Caki2 (cell line): ENCODE results near the gene ABCC3. TPM values are rescaled to one million over a fixed set of nuclear protein-coding genes. Genes with fewer than 3 reads are reported as not detected.
A peak's percentile ranks its signal among the peaks of the same experiment; 100 is the strongest.

Experiments used
- DNase-seq: peaks from one replicate; pipeline ENCODE4 v3.0.0-alpha.2; 2015; ENCODE audit warnings: low read depth
- in situ Hi-C: cut with HindIII; loops from 2 replicates; pipeline ENCODE4 v1.10.0; 2016; ENCODE audit warnings: low sequenced_read_pairs, low pct_unique_long_range_greater_than_20kb, mixed read lengths
- total RNA-seq: library from RNA; depleted of rRNA; stranded (reverse); fragments of >200 nt; shearing (Covaris generic); gene quantifications from 2 replicates; pipeline ENCODE4 v1.2.3, GENCODE V29; 2014; ENCODE audit warnings: low replicate concordance

ABCC3 gene
- total RNA-seq, 1 experiment from 2014 or later = 67.8 TPM

DNA sequence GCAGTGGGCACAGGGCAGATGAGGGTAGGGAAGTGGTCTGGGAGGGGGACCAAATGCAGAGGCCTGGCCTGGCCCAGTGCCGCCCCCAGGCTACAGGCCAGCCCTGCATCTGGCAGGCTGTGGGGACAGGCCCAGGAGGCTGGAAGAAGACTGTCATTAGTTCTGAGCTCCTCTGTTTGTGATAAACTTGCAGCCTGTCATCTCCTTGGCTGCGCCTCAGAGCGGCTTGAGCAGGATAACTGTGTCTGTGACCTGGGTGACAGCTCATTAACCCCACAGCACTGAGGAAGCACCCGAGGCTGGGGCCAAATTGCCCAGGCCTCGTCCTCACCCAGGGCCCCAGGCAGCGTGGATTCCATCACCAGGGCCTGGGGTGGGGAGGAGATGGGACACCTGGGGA lies 23.9 kb downstream of the ABCC3 start:
- no peak for DNase-seq
- in situ Hi-C loops = no loop called here

DNA sequence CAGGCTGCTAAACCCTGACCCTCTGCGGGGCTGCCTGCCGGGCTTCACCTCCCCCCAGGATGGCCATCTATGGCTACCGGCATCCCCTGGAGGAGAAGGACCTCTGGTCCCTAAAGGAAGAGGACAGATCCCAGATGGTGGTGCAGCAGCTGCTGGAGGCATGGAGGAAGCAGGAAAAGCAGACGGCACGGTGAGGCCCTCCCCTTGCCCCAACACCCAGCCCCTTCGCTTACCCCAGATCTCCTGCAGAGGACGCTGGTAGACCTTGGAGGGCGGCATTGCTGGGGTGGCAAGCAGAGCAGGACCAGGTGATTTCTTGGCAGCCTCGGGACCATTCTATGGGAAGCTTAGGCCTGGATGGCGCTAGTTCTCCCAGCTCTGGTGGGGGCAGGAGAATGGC lies 24.5 kb downstream of the ABCC3 start:
- in situ Hi-C loops = no loop called here
- DNase-seq = no peak

DNA sequence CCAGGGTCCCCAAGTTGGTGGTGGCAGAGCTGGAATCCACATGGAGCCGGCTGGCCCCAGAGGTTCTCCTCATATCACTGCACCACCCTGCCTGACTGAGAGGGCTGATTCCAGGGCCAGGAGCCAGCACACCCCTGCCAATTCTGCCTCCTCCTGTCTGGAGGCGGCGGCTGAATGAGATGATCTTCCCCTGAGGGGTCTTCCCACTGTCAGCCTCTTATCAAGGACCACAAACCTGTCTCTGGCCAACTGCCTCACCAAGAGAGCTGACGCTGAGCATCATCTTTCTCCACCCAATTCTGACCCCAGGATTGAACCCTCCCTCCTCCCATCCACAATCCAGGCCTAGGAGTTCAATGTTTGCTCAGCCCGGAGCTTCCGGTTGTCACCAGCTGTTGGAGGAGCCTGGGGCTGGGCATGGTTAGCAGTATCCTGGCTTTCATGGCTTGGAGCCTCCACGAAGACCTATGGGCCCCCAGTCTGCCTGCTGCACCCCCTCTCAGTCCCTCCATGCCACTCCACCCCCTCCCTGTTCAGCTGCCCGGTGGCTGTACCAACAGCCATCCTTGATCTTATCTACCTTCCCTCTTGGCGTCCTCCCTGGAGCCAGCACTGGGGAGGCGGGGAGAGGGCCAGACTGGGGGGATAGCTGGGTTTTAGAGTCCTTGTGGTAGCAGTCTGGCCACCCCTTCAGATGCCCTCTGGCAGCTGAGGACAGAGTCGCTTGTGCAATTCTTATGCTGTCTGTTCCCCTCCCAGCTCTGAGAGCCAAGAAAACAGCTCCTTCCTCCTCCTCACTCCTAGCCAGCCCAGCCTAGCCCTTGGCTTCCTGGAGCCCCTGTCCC lies 25.6 kb downstream of the ABCC3 start:
- in situ Hi-C loops = no loop called here
- no peak for DNase-seq

DNA sequence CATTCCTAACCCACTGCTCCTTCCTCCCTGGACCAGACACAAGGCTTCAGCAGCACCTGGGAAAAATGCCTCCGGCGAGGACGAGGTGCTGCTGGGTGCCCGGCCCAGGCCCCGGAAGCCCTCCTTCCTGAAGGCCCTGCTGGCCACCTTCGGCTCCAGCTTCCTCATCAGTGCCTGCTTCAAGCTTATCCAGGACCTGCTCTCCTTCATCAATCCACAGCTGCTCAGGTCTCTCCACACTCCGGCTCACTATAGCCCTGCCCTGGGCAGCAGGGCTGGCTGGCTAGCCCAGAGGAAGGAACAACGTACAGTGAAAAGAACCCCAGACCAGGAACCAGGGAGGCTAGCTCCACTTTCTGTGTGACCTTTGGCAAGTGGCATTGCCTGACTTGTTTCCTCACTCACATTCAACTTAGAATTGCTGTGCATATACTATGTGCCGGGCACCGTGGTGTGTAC lies 26.2 kb downstream of the ABCC3 start:
- no peak for DNase-seq
- in situ Hi-C loops = no loop called here

DNA sequence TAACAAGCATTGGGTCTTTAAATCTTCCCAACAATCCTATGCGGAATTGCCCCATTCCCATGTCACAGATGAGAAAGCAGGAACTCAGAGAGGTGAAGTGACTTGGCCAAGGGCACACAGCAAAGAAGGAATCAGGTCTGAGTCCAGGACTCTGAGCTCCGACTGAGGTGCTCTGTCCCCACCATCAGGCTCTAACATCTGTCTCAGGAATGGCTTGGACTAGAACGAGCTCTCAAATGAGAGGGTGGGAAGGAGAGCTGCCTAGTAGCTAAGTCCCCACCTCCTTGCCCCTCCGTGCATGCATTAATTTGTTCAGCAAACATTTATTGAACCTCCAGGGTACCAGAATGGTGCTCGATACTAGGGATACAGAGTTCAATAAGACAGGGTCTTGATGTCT lies 26.7 kb downstream of the ABCC3 start:
- DNase-seq = no peak
- in situ Hi-C loops = no loop called here

DNA sequence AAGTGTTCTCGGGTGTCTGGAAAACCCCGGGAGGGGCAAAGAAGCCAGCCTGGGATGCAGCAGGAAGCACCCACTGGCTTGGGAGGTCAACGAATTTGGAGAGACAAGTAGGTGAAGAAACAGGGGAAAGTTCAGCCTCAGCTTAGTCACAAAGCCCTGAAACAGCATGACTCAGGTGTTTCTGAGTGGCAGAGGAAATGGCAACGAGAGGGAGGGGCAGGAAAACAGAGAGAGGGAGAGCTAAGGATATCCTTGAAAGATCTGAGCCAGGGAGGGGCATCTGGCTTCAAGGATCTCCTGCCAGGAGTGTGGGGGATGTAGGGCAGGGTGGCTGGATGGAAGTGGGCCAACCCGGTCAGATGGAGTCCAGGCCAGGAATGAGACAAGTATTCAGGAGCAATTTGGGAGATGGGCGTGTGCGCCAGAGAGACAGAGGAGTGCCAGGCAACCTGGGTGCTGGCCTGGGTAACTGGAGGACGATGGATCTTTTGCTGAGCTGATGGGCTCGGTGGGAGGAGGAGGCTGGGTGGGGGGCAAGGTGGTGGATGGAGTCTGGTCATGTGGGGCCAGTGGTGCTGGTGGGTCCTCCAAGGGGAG lies 27.2 kb downstream of the ABCC3 start:
- peak; percentile 99 for DNase-seq
- in situ Hi-C loops = no loop called here

DNA sequence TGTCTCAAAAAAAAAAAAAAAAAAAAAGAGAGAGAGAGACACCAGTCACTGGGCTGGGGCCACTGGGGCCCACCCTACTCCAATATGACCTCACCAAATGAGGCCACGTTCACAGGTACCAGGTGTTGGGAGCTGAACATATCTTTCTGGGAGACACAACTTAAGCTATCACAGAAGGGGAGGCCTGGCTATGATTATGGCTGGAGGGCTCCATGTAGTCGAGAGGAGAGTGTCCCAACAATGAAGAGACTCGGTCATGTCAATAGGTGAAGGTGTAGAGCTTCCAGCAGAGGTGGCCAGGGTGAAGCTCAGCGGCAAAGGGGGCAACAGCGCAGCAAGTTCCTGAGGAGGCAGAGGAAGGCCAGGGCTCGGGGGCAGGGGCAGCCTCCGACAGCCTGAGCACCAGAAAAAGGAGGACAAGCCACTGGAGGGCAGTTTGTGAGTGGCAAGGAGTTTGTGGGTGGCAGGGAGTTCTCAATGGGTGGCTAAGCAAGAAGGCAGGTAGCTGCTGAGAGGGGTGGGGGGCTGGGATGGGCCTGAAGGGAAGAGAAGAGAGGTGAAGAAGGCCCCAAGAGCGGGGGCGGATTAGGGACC lies 28.0 kb downstream of the ABCC3 start:
- in situ Hi-C loops = no loop called here
- no peak for DNase-seq

DNA sequence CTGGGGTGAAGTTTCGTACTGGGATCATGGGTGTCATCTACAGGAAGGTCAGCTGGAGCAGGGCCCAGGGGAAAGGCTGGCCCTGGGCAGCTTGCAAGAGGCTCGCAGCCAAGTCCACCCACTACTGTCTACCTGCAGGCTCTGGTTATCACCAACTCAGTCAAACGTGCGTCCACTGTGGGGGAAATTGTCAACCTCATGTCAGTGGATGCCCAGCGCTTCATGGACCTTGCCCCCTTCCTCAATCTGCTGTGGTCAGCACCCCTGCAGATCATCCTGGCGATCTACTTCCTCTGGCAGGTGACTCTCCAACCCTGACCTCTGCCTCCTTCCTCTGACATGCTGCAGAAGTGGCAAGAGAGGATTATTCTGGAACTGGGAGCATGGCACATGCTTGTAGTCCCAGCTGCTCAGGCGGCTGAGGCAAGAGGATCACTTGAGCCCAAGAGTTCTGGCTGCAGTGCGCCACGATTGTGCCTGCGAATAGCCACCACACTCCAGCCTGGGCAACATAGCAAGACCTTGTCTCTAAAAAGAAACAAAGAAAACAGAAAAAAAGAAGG lies 29.2 kb downstream of the ABCC3 start:
- no peak for DNase-seq
- in situ Hi-C loops = no loop called here

DNA sequence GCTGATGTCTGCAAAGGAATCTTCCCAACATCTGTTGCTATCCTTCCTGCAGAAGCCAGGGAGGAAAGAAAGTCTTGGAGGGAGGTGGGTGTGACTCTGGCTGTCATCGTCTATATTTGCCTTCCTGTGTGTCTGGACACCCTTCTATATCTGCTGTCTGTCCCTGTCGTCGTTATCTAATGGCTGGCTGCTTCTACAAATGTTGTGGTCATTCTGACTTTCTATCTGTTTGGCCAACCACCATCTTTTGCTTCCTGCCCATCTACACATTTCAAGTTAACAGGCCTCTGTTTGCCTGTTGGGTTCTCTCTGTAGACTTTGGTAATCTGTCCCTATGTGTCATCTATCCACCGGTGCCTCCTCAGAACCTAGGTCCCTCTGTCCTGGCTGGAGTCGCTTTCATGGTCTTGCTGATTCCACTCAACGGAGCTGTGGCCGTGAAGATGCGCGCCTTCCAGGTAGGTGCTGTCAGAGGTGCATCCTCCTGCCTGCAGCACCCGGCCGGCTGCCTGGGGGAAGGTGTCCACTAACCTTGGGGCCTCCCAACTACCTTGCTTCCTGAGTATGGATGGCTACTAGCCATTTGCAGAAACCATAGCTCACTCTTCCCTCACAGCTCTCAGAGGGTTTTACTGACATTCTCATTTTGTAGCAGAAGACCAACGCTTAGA lies 30.2 kb downstream of the ABCC3 start:
- in situ Hi-C loops = no loop called here
- no peak for DNase-seq

DNA sequence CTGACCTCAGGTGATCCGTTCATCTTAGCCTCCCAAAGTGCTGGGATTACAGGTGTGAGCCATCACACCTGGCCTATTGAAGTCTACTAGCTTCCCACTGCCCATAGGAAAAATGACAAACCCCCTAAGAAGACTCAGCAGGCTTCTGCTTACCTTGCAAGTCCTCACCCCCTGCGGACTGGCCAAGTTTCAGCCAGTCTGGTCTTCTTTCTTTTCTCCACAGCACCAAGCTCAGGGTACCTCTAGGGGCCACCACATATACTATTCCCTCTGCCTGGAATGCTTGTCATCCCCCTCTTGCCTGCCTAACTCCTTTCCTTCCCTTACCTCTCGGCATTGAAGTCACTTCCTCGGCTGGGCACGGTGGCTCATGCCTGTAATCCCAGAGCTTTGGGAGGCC lies 31.2 kb downstream of the ABCC3 start:
- in situ Hi-C loops = no loop called here
- DNase-seq = no peak

DNA sequence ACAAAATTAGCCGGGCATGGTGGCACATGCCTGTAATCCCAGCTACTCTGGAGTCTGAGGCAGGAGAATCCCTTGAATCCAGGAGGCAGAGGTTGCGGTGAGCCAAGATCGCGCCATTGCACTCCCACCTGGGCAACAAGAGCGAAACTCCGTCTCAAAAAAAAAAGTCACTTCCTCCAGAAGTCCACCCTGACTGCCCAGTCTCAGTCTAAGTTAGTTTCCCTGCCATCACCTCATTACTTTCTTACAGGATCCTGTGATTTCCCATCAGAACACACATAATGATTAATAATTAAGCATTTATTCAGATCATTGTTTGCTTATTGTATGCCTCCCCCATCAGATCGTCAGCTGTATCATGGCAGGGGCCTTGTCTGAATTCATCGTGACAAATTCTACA lies 31.6 kb downstream of the ABCC3 start:
- in situ Hi-C loops = no loop called here

DNA sequence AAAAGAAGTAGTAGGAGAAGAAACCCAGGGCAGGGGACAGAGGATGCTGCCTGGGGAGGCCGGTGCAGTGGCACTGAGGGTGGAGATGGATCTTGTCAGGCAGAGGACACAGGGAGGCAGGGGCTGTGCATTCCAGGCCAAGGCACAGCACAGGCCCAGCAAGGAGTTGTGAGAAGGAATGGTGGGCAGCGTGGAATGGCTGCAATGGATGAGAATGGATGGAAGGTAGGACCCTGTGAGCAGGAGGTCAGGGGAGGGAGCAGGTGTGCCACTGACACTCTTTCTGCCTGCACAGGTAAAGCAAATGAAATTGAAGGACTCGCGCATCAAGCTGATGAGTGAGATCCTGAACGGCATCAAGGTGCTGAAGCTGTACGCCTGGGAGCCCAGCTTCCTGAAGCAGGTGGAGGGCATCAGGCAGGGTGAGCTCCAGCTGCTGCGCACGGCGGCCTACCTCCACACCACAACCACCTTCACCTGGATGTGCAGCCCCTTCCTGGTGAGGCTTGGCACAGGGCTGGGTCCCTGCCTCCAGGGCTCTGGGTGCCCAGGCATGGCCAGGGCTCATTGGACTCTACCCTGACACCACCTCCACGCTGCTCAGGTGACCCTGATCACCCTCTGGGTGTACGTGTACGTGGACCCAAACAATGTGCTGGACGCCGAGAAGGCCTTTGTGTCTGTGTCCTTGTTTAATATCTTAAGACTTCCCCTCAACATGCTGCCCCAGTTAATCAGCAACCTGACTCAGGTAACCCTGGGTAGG lies 32.8 kb downstream of the ABCC3 start:
- in situ Hi-C loops = no loop called here
- DNase-seq = no peak

More for the DNA sequence above, 31.6 kb downstream of the ABCC3 start:
- DNase-seq = no peak

DNA sequence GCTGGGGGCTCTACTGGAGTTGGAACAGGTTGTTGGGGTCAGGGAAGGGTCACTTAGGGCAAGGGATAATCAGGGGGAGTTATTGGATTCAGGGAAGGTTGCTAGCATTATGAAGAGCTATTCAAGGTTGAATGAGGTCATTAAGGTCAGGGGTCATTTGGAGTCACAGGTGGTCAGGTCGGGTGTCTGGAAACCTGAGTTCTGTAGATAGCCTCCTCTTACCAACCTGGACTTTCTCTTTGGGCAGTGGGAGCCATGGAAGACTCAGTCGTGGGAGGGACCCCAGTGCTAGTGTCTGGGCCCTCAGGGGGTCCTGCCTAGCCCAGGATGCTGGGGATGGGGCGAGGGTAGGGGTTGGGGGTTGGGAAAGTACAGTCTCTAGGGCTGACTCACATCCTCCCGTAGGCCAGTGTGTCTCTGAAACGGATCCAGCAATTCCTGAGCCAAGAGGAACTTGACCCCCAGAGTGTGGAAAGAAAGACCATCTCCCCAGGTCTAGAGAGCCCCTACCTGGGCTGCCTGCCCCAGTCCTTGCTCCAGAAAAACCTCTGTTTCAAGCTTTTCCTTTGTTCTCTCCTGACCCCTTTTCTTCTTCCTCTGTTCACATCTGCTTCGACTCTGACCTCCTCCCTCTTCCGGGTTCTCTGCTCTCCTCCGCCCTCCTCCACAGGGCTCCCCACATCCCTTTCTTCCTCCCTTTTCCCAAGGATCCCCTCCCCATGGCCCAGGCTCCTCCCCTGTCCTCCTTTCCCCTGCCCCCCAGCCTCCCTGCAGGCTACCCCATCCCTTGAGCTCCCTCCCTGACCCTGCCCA lies 33.5 kb downstream of the ABCC3 start:
- DNase-seq = no peak

DNA sequence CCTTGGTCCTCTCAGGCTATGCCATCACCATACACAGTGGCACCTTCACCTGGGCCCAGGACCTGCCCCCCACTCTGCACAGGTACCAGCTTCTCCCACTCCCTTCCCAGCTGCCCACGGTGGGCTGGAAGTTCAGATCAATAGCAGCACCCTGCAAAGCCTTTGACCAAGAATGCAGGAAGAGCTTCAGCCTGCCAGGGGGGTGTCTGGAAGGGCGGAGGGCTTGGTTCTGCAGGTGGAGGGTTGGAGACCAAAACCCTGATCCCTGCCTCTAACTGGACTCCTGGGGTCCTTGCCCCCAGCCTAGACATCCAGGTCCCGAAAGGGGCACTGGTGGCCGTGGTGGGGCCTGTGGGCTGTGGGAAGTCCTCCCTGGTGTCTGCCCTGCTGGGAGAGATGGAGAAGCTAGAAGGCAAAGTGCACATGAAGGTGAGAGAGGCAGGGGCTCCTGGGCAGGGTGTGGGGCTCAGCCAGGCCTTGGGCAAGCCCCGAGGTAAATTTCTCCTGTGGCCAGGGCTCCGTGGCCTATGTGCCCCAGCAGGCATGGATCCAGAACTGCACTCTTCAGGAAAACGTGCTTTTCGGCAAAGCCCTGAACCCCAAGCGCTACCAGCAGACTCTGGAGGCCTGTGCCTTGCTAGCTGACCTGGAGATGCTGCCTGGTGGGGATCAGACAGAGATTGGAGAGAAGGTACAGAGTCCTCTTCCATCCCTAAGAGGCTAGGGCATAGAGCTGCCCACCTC lies 34.3 kb downstream of the ABCC3 start:
- in situ Hi-C loops = no loop called here
- no peak for DNase-seq

More for the DNA sequence above, 33.5 kb downstream of the ABCC3 start:
- in situ Hi-C loops = no loop called here

DNA sequence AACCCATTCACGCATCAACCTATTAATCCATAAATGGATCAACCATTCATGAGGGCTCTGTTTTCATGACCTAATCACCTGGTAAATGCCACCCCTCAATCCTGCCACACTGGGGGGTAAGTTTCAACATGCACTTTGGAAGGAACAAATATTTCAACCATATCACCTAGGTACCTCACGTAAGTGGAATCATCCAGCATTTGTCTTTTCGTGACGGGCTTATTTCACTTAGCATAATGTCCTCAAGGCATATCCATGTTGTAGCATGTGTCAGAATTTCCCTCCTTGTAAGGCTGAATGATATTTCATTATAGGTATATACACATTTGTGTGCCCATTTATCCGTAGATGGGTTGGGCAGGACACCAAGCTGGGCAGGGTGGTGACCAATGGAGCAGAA lies 37.4 kb downstream of the ABCC3 start:
- in situ Hi-C loops = no loop called here
- no peak for DNase-seq

DNA sequence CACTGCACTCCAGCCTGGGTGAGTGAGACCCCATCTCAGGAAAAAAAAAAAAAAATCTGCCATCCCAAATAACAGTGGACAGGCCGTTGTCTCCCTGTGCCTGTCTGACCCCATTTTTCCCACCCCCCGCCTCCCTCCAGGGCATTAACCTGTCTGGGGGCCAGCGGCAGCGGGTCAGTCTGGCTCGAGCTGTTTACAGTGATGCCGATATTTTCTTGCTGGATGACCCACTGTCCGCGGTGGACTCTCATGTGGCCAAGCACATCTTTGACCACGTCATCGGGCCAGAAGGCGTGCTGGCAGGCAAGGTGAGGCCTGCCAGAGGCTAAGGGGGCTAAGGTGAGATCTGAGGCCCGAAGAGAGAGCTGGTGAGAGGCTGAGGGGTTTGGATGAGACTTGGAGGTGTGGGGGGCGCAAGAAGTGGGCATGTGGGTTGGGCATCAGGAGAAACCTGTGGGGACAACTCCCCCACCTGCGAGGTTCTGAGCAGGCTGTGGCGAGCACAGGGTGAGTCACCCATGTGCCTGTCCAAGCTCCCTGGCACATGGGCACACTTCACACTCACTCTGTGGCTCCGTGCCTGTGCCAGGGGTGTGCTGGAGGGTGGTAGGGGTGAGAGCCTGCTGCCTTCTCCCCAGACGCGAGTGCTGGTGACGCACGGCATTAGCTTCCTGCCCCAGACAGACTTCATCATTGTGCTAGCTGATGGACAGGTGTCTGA lies 38.3 kb downstream of the ABCC3 start:
- DNase-seq = no peak
- in situ Hi-C loops = no loop called here
